CD14-positive monocyte (primary cell): Measurements from ENCODE around the gene CREB5. TPM values are rescaled to one million over a fixed set of nuclear protein-coding genes. Genes with fewer than 3 reads are reported as not detected.

ENCODE experiments used
- DNase-seq, 3 donors: peaks; one replicate each; pipeline ENCODE4 v3.0.0-alpha.2; 2011 to 2022
- H2AFZ ChIP-seq: 2 replicates; pipeline ENCODE4 v1.6.0; 2012; ENCODE audit warnings: mild to moderate bottlenecking, low read depth, low read length, inconsistent platforms; ENCODE audit not compliant: insufficient read depth, poor library complexity, severe bottlenecking
- H3K27ac ChIP-seq, 2 donors: 1 replicate in 1 of 2; 2 replicates in 1 of 2; pipeline ENCODE4 v1.5.1; 2012 to 2013; ENCODE audit warnings: low read length in 2 of 2, control low read depth in 1 of 2, inconsistent platforms in 1 of 2, low read depth in 1 of 2, mild to moderate bottlenecking in 1 of 2
- H3K27me3 ChIP-seq, 2 donors: one replicate each; pipeline versions ENCODE4 v1.6.0 to v1.6.1; 2011 to 2013; ENCODE audit warnings: low read length in 2 of 2; ENCODE audit not compliant: control insufficient read depth in 2 of 2, insufficient read depth in 2 of 2
- H3K36me3 ChIP-seq, 2 donors: replicated peaks in 1 of 2; 1 replicate in 1 of 2; 2 replicates in 1 of 2; pipeline versions ENCODE4 v1.5.1 to v1.6.1; 2012 to 2013; ENCODE audit warnings: low read length in 2 of 2, control low read depth in 1 of 2, inconsistent platforms in 1 of 2, mild to moderate bottlenecking in 1 of 2; ENCODE audit not compliant: insufficient read depth in 2 of 2, control insufficient read depth in 1 of 2
- H3K4me1 ChIP-seq, 2 donors: 1 replicate in 1 of 2; 2 replicates in 1 of 2; pipeline versions ENCODE4 v1.5.1 to v1.6.1; 2012 to 2013; ENCODE audit warnings: low read length in 2 of 2, control low read depth in 1 of 2, inconsistent platforms in 1 of 2, mild to moderate bottlenecking in 1 of 2, moderate library complexity in 1 of 2; ENCODE audit not compliant: insufficient read depth in 2 of 2, control insufficient read depth in 1 of 2
- H3K4me2 ChIP-seq: replicated peaks from 2 replicates; pipeline ENCODE3; 2012; ENCODE audit warnings: low read length, moderate library complexity, mild to moderate bottlenecking; ENCODE audit not compliant: poor library complexity, severe bottlenecking; ENCODE audit errors: extremely low read depth
- H3K4me3 ChIP-seq, 3 experiments: fragments of 200-600 bp in 1 of 3; sonication (generic) in 1 of 3; replicated peaks in 1 of 3; 1 replicate in 2 of 3; 2 replicates in 1 of 3; pipeline ENCODE4 v1.5.1; 2011 to 2013; ENCODE audit warnings: low read length in 3 of 3, mild to moderate bottlenecking in 3 of 3, control low read depth in 2 of 3, low read depth in 2 of 3, inconsistent platforms in 1 of 3, moderate library complexity in 1 of 3
- H3K79me2 ChIP-seq: 2 replicates; pipeline ENCODE4 v1.6.0; 2012; ENCODE audit warnings: mild to moderate bottlenecking, control low read depth, inconsistent platforms, low read length, moderate library complexity; ENCODE audit not compliant: insufficient read depth
- H3K9ac ChIP-seq: 2 replicates; pipeline ENCODE4 v1.6.0; 2017; ENCODE audit warnings: low read length, mild to moderate bottlenecking; ENCODE audit not compliant: insufficient read depth, poor library complexity, severe bottlenecking
- H3K9me3 ChIP-seq, 2 donors: replicated peaks in 1 of 2; 1 replicate in 1 of 2; 2 replicates in 1 of 2; pipeline versions ENCODE4 v1.5.1 to v1.6.1; 2012 to 2013; ENCODE audit warnings: low read length in 2 of 2, control low read depth in 1 of 2; ENCODE audit not compliant: control insufficient read depth in 1 of 2, insufficient read depth in 1 of 2
- H4K20me1 ChIP-seq: 2 replicates; pipeline ENCODE4 v1.6.0; 2012; ENCODE audit warnings: mild to moderate bottlenecking, low read length, control low read depth, moderate library complexity; ENCODE audit not compliant: insufficient read depth
- H3K27ac Mint-ChIP-seq, 7 donors: one replicate each; pipeline ENCODE4 v1.8.0; 2020; ENCODE audit warnings: mild to moderate bottlenecking in 7 of 7, mixed read lengths in 7 of 7, moderate library complexity in 6 of 7, inconsistent platforms in 2 of 7
- H3K27me3 Mint-ChIP-seq, 3 donors: one replicate each; pipeline ENCODE4 v1.8.0; 2021 to 2022; ENCODE audit warnings: low read depth in 3 of 3, mild to moderate bottlenecking in 3 of 3, mixed read lengths in 3 of 3, moderate library complexity in 3 of 3, inconsistent platforms in 1 of 3
- H3K36me3 Mint-ChIP-seq, 2 donors: one replicate each; pipeline ENCODE4 v1.8.0; 2020; ENCODE audit warnings: mixed read lengths in 2 of 2, inconsistent platforms in 1 of 2, mild to moderate bottlenecking in 1 of 2
- H3K4me1 Mint-ChIP-seq: one replicate; pipeline ENCODE4 v1.8.0; 2020; ENCODE audit warnings: mild to moderate bottlenecking, mixed read lengths
- H3K4me3 Mint-ChIP-seq, 2 donors: one replicate each; pipeline ENCODE4 v1.8.0; 2020; ENCODE audit warnings: mild to moderate bottlenecking in 2 of 2, mixed read lengths in 2 of 2, moderate library complexity in 1 of 2
- H3K9me3 Mint-ChIP-seq, 7 donors: one replicate each; pipeline ENCODE4 v1.8.0; 2020 to 2022; ENCODE audit warnings: mixed read lengths in 7 of 7, mild to moderate bottlenecking in 6 of 7, moderate library complexity in 6 of 7, inconsistent platforms in 2 of 7
- WGBS: methylation state at CpG from one replicate; pipeline ENCODE4 v1.1.5; 2013; ENCODE audit warnings: missing lambda C conversion rate; ENCODE audit not compliant: insufficient coverage; 5-methylcytosine and 5-hydroxymethylcytosine counted together
- intact Hi-C, 2 donors: fragments of 100-400 bp; cut with micrococcal nuclease; formaldehyde crosslinking; loops; one replicate each; pipeline versions ENCODE4 v1.15.0 to v1.15.1; 2023
- polyA plus RNA-seq, 3 donors: library from polyadenylated mRNA; depleted of rRNA in 1 of 3; unstranded in 2 of 3; stranded (reverse) in 1 of 3; fragments of 300-500 nt in 2 of 3; fragments of >200 nt in 1 of 3; fragmentation: Illumina TruSeq in 2 of 3; gene quantifications; 1 replicate in 2 of 3; 2 replicates in 1 of 3; pipeline ENCODE4 v1.2.3, GENCODE V29; 2012 to 2021
- TF ChIP-seq, protein P1 (sequence below): fragments of 200-600 bp; IDR thresholded peaks from one replicate; pipeline ENCODE4 v1.8.0; 2022; ENCODE audit warnings: antibody characterized with exemption, mild to moderate bottlenecking

The CREB5 gene
- polyA plus RNA-seq, 3 donors = 25.1 to 72.3 (median 44.2) TPM

DNA sequence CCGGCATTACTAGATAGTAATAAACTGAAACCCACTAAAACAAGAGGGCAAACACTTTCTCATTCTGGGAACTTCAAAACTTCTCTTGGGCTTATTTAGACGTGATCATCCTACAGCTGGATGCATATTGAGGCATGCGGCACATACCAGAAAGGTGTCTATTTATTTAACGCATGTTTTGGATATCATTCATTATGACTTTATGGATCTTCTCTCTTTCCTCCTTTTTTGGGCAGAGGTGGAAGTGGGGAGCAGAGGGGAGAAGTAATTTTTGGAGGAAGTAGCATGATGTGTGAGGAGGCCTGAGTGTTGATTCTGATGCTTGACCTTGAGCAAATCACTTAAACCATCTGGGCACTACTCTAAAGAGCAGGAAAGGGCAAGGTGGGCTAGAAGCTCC lies 275.2 kb downstream of the CREB5 start:
- no peaks in the 10 kb centered on the region for H3K9me3 Mint-ChIP-seq
- peaks cover 54 to 79% of the 10 kb centered on the region in 2 donors for H3K4me1 ChIP-seq
- H3K27ac Mint-ChIP-seq = no peak overlapping the region
- peaks cover 24 to 31% of the 10 kb centered on the region in 2 donors for H3K36me3 Mint-ChIP-seq
- TF ChIP-seq, protein P1, sequence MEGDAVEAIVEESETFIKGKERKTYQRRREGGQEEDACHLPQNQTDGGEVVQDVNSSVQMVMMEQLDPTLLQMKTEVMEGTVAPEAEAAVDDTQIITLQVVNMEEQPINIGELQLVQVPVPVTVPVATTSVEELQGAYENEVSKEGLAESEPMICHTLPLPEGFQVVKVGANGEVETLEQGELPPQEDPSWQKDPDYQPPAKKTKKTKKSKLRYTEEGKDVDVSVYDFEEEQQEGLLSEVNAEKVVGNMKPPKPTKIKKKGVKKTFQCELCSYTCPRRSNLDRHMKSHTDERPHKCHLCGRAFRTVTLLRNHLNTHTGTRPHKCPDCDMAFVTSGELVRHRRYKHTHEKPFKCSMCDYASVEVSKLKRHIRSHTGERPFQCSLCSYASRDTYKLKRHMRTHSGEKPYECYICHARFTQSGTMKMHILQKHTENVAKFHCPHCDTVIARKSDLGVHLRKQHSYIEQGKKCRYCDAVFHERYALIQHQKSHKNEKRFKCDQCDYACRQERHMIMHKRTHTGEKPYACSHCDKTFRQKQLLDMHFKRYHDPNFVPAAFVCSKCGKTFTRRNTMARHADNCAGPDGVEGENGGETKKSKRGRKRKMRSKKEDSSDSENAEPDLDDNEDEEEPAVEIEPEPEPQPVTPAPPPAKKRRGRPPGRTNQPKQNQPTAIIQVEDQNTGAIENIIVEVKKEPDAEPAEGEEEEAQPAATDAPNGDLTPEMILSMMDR = no peak
- H3K9me3 ChIP-seq = no peaks in the 10 kb centered on the region
- H3K36me3 ChIP-seq = peaks cover 3 to 27% of the 10 kb centered on the region in 2 donors
- H2AFZ ChIP-seq = no peak overlapping the region
- peak overlapping the region in 1 of 2 donors; percentile 95 for H3K27ac ChIP-seq
- no peak overlapping the region for H3K4me3 Mint-ChIP-seq
- peaks cover 13% of the 10 kb centered on the region for H3K4me1 Mint-ChIP-seq
- no CpG with 5 or more reads among the region's 4 CpGs for WGBS
- H3K4me2 ChIP-seq = peak overlapping the region; percentile 85
- peak overlapping the region; percentile 76 to 100 (median 93) for H3K4me3 ChIP-seq
- no peaks in the 10 kb centered on the region for H3K27me3 Mint-ChIP-seq
- peaks cover 53% of the 10 kb centered on the region for H4K20me1 ChIP-seq
- intact Hi-C loops = loop anchor here (10.0 kb wide), 2 partner anchors 283 to 533 kb away; no protein-coding TSS in a partner anchor
- H3K27me3 ChIP-seq = no peaks in the 10 kb centered on the region
- peaks cover 64% of the 10 kb centered on the region for H3K79me2 ChIP-seq
- peak overlapping the region; percentile 6 for H3K9ac ChIP-seq
- DNase-seq = peak in 1 of 3 donors; percentile 20

DNA sequence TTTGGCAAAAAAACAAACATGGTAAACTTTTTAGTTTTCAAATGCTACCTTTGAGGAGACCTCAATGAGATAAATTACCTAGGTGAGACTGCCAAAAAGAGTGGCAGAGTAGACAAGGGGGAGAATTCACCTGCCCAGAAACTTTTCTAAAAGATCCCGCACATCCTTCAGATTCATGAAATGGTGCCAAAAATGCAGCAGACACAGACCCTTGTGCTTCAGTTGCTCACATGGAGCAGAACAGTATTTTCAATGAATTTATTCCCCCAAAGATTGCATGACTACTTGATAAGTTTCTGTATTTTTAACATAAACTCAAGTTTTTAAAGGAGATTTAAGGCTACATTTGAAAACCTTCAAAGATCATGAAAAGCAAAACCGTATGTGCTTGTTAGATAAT lies 275.9 kb downstream of the CREB5 start:
- Histone ChIP-seq H2AFZ (no peak overlapping the region), H3K36me3 (peaks cover 6 to 33% of the 10 kb centered on the region in 2 donors), H3K9ac (no peak overlapping the region), H3K27me3 (no peaks in the 10 kb centered on the region), H3K79me2 (peaks cover 71% of the 10 kb centered on the region), H3K9me3 (no peaks in the 10 kb centered on the region), H3K27ac (peak overlapping the region in 1 of 2 donors; percentile 95), H3K4me3 (peak overlapping the region in 1 of 3 experiments; percentile 93), H4K20me1 (peaks cover 59% of the 10 kb centered on the region), H3K4me1 (peaks cover 48 to 73% of the 10 kb centered on the region in 2 donors), H3K4me2 (peak overlapping the region; percentile 85)
- no peaks in the 10 kb centered on the region for H3K9me3 Mint-ChIP-seq
- DNase-seq = no peak
- 100% methylated on average over 1 of the region's 2 CpGs for WGBS
- H3K4me1 Mint-ChIP-seq = peaks cover 16% of the 10 kb centered on the region
- H3K36me3 Mint-ChIP-seq = peaks cover 27 to 35% of the 10 kb centered on the region in 2 donors
- H3K27ac Mint-ChIP-seq = peak overlapping the region in 1 of 7 donors; percentile 1
- H3K27me3 Mint-ChIP-seq = no peaks in the 10 kb centered on the region
- H3K4me3 Mint-ChIP-seq = no peak overlapping the region
- TF ChIP-seq, protein P1 = no peak
- intact Hi-C loops = loop anchor here (10.0 kb wide), 2 partner anchors 283 to 533 kb away; no protein-coding TSS in a partner anchor
